AG09319 (cell line): ENCODE results near the gene ZNF511.

Experiments
- DNase-seq: peaks from one replicate; pipeline ENCODE4 v3.0.0-alpha.2; 2010; ENCODE audit warnings: low read depth; ENCODE audit errors: extremely low read depth
- TF ChIP-seq, protein P1 (sequence below): IDR thresholded peaks from 2 replicates; pipeline ENCODE4 v1.5.1; 2011; ENCODE audit warnings: low read depth, mild to moderate bottlenecking, inconsistent platforms, low read length, moderate library complexity

Gene ZNF511, protein sequence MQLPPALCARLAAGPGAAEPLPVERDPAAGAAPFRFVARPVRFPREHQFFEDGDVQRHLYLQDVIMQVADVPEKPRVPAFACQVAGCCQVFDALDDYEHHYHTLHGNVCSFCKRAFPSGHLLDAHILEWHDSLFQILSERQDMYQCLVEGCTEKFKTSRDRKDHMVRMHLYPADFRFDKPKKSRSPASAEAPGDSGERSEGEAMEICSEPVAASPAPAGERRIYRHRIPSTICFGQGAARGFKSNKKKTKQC

GRCh38 chr10:133308421-133309099, at the start of gene ZNF511, which contains the start of gene TUBGCP2:
Gene ZNF511 (plus strand): TSS chr10:133308914. CDS start chr10:133308944, 30 bp downstream.
Gene TUBGCP2 (minus strand): TSS chr10:133308872. CDS start chr10:133302941, 5,931 bp downstream.
- TF ChIP-seq, protein P1, sequence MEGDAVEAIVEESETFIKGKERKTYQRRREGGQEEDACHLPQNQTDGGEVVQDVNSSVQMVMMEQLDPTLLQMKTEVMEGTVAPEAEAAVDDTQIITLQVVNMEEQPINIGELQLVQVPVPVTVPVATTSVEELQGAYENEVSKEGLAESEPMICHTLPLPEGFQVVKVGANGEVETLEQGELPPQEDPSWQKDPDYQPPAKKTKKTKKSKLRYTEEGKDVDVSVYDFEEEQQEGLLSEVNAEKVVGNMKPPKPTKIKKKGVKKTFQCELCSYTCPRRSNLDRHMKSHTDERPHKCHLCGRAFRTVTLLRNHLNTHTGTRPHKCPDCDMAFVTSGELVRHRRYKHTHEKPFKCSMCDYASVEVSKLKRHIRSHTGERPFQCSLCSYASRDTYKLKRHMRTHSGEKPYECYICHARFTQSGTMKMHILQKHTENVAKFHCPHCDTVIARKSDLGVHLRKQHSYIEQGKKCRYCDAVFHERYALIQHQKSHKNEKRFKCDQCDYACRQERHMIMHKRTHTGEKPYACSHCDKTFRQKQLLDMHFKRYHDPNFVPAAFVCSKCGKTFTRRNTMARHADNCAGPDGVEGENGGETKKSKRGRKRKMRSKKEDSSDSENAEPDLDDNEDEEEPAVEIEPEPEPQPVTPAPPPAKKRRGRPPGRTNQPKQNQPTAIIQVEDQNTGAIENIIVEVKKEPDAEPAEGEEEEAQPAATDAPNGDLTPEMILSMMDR, result peak; percentile 17

GRCh38 chr10:133259602-133259989, 49.1 kb upstream of the ZNF511 start:
- no peak for DNase-seq
- TF ChIP-seq, protein P1, result no peak

More at GRCh38 chr10:133308421-133309099, at the start of gene ZNF511, which contains the start of gene TUBGCP2:
- peak; percentile 57 for DNase-seq

DNA sequence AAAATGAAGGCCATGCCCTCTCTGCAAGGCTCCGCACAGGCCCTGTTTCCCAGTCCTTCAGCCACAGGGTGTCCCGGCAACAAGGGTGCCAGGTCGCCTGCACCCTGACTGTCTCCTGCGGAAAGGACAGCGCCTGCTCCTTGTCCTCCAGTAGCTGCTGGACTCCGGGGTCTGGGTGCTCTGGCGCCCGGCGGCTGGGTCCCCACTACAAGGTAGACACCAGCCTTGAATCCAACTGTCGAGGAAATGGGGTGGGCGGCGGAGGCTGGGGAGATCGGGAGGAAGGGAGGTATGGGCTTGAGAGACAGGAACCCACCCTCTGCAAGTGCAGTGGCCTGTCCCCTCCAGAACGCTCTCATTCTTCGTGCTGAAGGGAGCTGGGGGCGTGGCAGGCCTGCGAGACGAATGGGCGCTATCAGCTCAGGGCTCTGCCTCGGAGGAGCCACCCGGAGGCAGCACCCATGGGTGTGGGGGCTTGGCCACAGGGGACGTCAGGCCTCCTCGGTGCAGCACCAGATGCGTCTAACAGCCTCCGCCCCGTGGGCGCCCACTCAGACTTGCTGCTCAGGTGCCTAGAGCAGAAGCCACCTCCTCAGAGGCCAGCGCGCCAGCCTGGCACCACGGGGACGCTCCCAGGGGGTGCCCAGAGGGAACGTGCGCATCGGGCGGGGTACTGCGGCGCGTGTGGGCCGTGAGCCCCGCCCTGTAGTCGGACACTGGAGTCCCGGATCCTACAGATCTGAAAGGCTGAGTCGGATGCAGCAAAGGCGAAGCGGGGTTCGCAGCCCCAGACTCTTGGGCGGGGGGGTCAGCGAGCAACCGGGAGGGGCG, 47.6 kb upstream of the ZNF511 start:
- no peak for DNase-seq
- TF ChIP-seq, protein P1, result no peak

DNA sequence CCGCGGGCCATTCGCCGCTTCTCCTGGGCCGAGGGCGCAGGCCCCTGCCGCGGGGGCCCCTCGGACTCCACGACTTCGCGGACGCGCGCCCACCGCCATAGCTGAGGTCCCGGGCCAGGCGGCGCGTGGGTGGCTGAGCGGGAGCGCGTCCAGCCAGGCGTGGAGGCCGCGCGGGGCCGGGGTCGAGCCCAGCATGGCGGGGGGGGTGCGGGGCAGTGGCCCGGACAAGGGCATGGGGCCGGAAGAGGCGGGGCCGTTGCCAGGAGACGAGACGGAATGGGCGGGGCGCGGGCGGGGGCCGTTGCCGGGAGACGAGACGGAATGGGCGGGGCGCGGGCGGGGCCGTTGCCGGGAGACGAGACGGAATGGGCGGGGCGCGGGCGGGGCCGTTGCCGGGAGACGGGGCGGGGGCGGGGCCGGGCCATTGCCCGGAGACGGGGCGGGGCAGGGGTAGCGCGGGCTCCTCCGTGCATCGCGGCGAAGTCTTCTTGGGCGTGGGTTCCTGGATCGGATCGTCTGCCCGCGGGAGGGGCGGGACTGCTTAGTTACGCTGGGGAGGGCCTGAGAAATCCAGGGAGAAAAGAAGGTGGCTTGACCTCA, 46.9 kb upstream of the ZNF511 start:
- TF ChIP-seq, protein P1, result no peak
- DNase-seq, result peak; percentile 19

DNA sequence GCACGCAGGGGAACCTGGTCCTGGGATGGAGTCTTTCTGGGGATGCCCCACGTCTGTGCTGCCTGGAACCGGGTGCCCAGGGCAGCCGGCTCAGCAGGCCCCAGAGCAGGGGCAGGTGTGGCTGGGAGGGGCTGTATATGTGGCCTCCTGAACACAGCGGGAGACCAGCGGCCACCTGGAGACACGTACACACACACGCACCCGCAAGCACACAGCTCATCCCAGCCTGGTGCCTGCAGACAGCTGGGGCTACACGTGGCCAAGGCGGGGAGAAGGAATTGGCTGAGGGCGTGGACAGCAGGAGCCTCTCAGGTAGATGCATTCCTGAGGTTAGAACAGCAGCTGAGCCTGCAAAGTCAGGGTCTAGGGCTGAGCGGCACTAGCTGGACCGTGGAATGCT, 46.0 kb upstream of the ZNF511 start:
- TF ChIP-seq, protein P1, result no peak
- DNase-seq, result no peak

DNA sequence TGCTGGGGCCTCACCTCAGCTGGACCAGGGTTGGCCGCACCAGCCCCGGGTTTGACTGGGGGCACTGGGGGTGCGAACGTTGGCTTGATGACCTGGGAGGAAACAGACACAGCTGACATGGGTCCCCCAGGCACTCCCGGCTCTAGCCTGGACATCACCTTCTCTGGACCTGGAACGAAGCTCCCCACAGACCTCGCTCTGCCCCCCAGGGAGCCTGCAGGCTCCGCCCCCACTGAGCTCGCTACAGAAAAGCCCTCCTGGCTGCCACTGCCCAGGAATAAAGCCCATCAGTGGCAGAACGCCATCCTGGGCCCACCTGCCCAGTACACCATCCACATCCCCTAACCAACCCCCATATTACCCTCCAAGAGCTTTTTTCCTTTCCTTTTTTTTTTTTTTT, 45.0 kb upstream of the ZNF511 start:
- TF ChIP-seq, protein P1, result no peak
- no peak for DNase-seq
